ENCODE results near the gene NKIRAS2. TPM values are rescaled to one million over a fixed set of nuclear protein-coding genes. Genes with fewer than 3 reads are reported as not detected.
"Not testable (repeated sequence)": the region's sequence is repeated elsewhere in the genome, so short reads cannot be mapped to it uniquely, and the experiment has no call there.

Gene NKIRAS2
- total RNA-seq, 1 donor from 2014 or later: 48.1 TPM

DNA sequence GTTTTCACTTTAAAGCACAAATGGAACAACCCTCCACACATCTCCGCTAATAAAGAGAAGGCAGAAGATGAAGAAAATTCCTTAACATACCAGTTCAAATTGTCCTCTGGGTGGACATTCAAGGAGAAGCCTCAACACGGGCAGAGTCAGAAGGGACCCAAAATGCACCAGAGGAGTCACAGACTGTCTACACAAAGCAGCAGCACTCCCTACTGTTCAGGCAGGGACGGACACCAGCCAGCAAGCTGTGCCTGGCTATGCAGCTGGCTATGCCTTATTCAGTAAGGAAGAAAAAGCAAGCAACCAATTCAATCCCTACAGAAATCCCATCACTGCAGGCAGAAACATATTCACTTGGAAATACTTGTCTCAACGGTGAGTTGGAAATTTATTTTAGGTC, 10.7 kb upstream of the NKIRAS2 start:
- H3K4me3 Mint-ChIP-seq: no peak overlapping the region
- H3K27ac Mint-ChIP-seq: no peak overlapping the region
- DNase-seq (ENCODE audit: low spot score in 2 of 2, unreplicated experiment in 2 of 2): no peak
- H3K36me3 Mint-ChIP-seq: peaks cover 11% of the 10 kb centered on the region
- no peaks in the 10 kb centered on the region for H3K9me3 Mint-ChIP-seq
- peaks cover 4% of the 10 kb centered on the region for H3K4me1 Mint-ChIP-seq
- H3K27me3 Mint-ChIP-seq (ENCODE audit: low read depth): no peaks in the 10 kb centered on the region
- TF ChIP-seq, protein P1, sequence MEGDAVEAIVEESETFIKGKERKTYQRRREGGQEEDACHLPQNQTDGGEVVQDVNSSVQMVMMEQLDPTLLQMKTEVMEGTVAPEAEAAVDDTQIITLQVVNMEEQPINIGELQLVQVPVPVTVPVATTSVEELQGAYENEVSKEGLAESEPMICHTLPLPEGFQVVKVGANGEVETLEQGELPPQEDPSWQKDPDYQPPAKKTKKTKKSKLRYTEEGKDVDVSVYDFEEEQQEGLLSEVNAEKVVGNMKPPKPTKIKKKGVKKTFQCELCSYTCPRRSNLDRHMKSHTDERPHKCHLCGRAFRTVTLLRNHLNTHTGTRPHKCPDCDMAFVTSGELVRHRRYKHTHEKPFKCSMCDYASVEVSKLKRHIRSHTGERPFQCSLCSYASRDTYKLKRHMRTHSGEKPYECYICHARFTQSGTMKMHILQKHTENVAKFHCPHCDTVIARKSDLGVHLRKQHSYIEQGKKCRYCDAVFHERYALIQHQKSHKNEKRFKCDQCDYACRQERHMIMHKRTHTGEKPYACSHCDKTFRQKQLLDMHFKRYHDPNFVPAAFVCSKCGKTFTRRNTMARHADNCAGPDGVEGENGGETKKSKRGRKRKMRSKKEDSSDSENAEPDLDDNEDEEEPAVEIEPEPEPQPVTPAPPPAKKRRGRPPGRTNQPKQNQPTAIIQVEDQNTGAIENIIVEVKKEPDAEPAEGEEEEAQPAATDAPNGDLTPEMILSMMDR (IDR thresholded peaks at IDR 0.05; ENCODE audit: unreplicated experiment): no peak

DNA sequence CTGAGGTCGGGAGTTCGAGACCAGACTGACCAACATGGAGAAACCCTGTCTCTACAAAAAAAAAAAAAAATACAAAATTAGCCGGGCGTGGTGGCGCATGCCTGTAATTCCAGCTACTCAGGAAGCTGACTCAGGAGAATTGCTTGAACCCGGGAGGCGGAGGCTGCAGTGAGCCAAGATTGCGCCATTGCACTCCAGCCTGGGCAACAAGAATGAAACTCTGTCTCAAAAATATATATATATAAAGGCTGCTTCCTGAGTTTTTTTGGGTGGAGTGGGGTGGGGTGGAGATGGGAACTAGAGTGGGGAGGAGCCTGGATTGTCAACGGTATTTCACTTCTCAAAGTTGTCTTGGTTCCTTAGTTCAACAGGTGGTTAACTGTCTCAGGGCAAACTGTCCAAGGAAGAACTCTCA, 9.6 kb upstream of the NKIRAS2 start:
- DNase-seq (ENCODE audit: low spot score in 2 of 2, unreplicated experiment in 2 of 2); H3K4me1 Mint-ChIP-seq; H3K9me3 Mint-ChIP-seq; H3K27me3 Mint-ChIP-seq (ENCODE audit: low read depth); H3K4me3 Mint-ChIP-seq; H3K27ac Mint-ChIP-seq: not testable (repeated sequence)
- peaks cover 11% of the 10 kb centered on the region for H3K36me3 Mint-ChIP-seq

DNA sequence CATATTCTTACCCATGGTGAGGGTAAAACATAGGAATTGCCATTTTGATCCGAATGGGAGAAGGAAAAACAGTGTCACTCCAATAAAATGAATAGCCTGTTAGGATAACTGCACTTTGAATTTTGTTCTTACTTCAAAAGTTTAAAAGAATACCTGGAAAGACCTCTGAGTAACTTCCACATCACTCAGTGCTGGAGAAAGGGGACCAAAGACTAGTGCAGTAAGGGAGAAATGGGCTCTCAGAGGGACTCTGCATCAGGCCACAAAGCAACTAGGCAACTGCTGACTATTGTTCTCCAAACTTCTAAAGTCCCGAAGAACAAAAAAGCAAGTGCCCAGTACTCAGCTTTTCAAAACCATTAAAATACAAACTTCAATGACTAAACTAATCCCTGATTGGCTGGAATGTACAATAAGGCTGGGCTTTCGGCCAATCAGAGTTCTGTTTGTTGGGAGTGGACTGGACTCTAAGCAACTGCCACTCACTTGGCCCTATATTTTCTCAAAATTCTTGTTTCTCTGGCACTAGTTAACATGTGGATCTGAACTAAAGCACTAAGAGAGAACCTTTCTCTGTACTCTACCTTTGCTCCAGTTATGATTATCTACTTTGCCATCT, 8.9 kb upstream of the NKIRAS2 start:
- H3K4me3 Mint-ChIP-seq: no peak overlapping the region
- H3K27ac Mint-ChIP-seq: no peak overlapping the region
- H3K9me3 Mint-ChIP-seq: no peaks in the 10 kb centered on the region

DNA sequence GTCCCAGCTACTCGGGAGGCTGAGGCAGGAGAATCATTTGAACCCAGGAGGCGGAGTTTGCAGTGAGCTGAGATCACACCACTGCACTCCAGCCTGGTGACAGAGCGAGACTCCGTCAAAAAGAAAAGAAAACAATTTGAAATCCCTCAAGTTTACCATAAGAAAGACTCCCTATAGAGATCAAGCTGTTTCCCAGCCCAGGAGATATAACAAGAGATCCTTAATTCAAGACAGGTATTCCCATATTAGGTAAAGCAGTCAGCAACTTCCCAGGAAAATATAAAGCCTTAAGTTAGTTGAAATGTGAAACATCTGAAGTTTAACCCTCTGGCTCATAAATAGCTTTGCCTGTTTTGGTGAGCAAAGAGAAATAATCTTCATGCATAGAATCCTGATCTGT, 7.5 kb upstream of the NKIRAS2 start:
- not testable (repeated sequence) for H3K4me3 Mint-ChIP-seq; H3K36me3 Mint-ChIP-seq; H3K9me3 Mint-ChIP-seq; DNase-seq (ENCODE audit: low spot score in 2 of 2, unreplicated experiment in 2 of 2); H3K27me3 Mint-ChIP-seq (ENCODE audit: low read depth); H3K27ac Mint-ChIP-seq
- peaks cover 13% of the 10 kb centered on the region for H3K4me1 Mint-ChIP-seq

More for the DNA sequence above, 8.9 kb upstream of the NKIRAS2 start:
- Mint-ChIP-seq H3K27me3 (ENCODE audit: low read depth) (no peaks in the 10 kb centered on the region), H3K4me1 (peaks cover 7% of the 10 kb centered on the region), H3K36me3 (peaks cover 11% of the 10 kb centered on the region)
- TF ChIP-seq, protein P1 (IDR thresholded peaks at IDR 0.05; ENCODE audit: unreplicated experiment): no peak
- no peak for DNase-seq (ENCODE audit: low spot score in 2 of 2, unreplicated experiment in 2 of 2)

DNA sequence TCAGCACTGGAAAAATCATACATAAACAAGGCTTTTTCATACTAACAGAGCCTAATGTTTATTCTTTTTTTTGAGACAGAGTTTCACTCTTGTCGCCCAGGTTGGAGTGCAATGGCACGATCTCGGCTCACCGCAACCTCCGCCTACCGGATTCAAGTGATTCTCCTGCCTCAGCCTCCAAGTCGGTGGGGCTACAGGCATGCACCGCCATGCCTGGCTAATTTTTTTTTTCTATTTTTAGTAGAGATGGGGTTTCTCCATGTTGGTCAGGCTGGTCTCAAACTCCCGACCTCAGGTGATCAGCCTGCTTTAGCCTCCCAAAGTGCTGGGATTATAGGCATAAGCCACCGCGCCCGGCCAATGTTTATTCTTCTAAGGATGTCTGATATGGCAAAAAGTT, 6.2 kb upstream of the NKIRAS2 start:
- H3K36me3 Mint-ChIP-seq; DNase-seq (ENCODE audit: low spot score in 2 of 2, unreplicated experiment in 2 of 2); H3K27me3 Mint-ChIP-seq (ENCODE audit: low read depth); H3K9me3 Mint-ChIP-seq; H3K4me3 Mint-ChIP-seq: not testable (repeated sequence)
- Mint-ChIP-seq H3K27ac (peak overlapping the region; percentile 70), H3K4me1 (peaks cover 22% of the 10 kb centered on the region)

DNA sequence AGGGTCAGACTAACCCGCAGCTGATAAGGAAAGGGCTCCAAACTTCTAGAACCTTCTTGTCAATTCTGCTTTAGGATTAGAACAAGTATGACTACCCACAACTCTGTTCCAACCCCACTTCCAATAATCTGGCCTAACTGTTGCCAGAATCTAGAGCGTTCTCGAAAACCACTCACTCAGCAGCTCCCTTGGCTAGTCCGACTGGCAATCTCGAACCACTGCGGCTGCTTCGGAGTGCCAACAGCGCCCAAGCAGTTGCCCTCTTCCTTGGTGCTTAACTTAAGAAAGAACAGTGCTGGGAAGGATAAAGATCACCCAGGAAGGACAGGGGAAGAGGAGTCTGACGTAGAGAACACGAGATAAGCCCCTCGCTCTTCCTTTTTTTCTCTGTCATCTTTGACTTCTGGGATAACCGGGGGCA, 3.5 kb upstream of the NKIRAS2 start:
- TF ChIP-seq, protein P1 (IDR thresholded peaks at IDR 0.05; ENCODE audit: unreplicated experiment): no peak
- Mint-ChIP-seq H3K27me3 (ENCODE audit: low read depth) (no peaks in the 10 kb centered on the region), H3K36me3 (peaks cover 3% of the 10 kb centered on the region), H3K4me1 (peaks cover 41% of the 10 kb centered on the region), H3K4me3 (peak overlapping the region; percentile 99), H3K27ac (peak overlapping the region; percentile 99), H3K9me3 (no peaks in the 10 kb centered on the region)
- no peak for DNase-seq (ENCODE audit: low spot score in 2 of 2, unreplicated experiment in 2 of 2)

DNA sequence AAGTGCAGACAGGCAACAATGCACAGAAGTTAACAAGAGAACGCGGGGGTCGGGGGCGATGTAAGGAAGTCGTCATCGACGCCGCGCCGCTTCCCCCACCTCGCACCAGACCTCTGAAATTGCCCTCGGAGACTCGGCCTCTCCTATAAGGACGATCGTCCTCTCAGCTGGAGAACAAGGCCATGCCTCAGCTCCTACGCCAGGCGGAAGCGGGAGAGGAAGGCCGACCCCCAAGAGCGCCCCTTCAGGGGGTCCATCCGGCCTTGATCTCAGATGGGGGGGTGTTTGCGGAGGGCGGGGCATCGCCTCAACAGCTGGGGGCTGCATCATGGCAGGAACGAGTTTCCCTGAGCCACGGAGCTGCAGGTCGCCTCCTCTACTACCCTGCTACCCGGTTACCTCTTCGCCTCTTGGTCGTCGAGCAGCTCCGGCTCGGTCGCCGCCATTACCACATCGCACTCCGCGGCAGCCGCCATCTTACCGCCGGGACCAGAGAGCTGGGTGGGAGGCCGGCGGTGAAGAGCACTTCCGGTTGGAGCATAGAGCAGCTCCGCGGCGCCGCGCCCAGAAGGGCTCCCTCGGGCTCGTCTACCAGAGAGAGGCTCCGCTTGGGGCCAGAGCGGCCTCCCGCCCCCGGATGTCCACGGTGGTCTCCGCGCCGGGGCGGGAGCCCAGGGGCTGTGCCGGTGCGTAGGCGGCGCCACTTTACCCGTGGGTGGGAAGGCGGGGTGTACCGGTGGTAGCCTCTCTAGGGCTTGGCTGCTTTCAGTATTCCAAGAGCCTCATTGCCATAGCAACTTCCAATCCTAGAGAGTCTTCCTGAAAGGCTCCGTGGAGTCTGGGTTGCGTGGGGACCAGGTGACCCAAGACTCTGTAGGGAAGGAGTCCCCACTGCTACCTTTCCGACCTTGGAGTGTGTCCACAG, 2.7 kb upstream of the NKIRAS2 start, which contains the start of gene DNAJC7:
TSS of gene DNAJC7 (minus strand) at position 499 of the 925 bp plus-strand sequence. CDS start at position 476, 23 bp downstream.
- Mint-ChIP-seq H3K4me3 (peak within 1 kb of the TSS; percentile 99), H3K27ac (peak within 1 kb of the TSS; percentile 99), H3K36me3 (peaks cover 5% of the 10 kb centered on the region), H3K9me3 (no peaks in the 10 kb centered on the region), H3K27me3 (ENCODE audit: low read depth) (no peaks in the 10 kb centered on the region), H3K4me1 (peaks cover 43% of the 10 kb centered on the region)
- TF ChIP-seq, protein P1 (IDR thresholded peaks at IDR 0.05; ENCODE audit: unreplicated experiment): no peak
- DNase-seq (ENCODE audit: low spot score in 2 of 2, unreplicated experiment in 2 of 2): peak; percentile 80 to 89
